Activated T-helper 17 cell treated with anti-CD3 and anti-CD28 coated beads, Interleukin-2, amount 50 U/mL, for 72 hours (primary cell): ENCODE measurements around the gene UGT2B15. TPM values are rescaled to one million over a fixed set of nuclear protein-coding genes. Genes with fewer than 3 reads are reported as not detected.
"Not testable (repeated sequence)": the region's sequence is repeated elsewhere in the genome, so short reads cannot be mapped to it uniquely, and the experiment has no call there.

ENCODE experiments used
- ATAC-seq: fragments of 150-1000 bp; cut with Tn5 transposase; replicated peaks from 2 replicates; pipeline ENCODE4 v1.10.0; 2021; ENCODE audit warnings: mild to moderate bottlenecking, moderate library complexity
- H3K27ac Mint-ChIP-seq: one replicate; pipeline ENCODE4 v1.8.0; 2022; ENCODE audit warnings: mixed read lengths
- H3K27me3 Mint-ChIP-seq: one replicate; pipeline ENCODE4 v1.8.0; 2022; ENCODE audit warnings: mixed read lengths
- H3K36me3 Mint-ChIP-seq: one replicate; pipeline ENCODE4 v1.8.0; 2022; ENCODE audit warnings: low read depth, mild to moderate bottlenecking, mixed read lengths
- H3K4me1 Mint-ChIP-seq: one replicate; pipeline ENCODE4 v1.8.0; 2022; ENCODE audit warnings: mixed read lengths
- H3K4me3 Mint-ChIP-seq: one replicate; pipeline ENCODE4 v1.8.0; 2022; ENCODE audit warnings: mild to moderate bottlenecking, mixed read lengths
- H3K9me3 Mint-ChIP-seq: one replicate; pipeline ENCODE4 v1.8.0; 2022; ENCODE audit warnings: mixed read lengths
- total RNA-seq, 2 donors: library from RNA; stranded (reverse); gene quantifications; one replicate each; pipeline ENCODE4 v1.2.3, GENCODE V29; 2022

UGT2B15 gene
- not detected for total RNA-seq

DNA sequence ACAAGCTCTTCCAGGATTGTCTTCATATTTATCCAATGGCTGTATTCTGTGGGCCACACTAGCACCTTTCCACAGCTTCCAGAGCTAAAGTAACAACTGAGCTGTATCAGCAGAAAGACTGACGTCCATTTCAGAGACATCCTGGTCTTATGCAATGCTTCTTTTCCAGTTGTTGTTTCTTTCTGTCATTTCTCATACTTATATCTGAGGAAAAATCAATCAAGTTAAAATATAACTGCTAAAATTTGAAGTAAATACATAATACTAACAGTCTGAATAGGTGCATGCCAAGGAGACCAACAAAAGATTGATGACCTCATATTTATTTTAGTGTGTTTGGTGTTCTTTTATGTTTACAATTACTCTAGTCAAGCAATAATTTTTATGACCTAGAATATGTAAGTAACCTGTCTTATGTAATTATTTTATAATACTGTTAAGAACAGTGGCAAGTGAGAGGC lies at the start of gene UGT2B15:
Gene UGT2B15 (minus strand): TSS at position 174 of the 461 bp plus-strand sequence. CDS start 34 bp downstream, at position 140.
- not testable (repeated sequence) for H3K4me1 Mint-ChIP-seq, H3K4me3 Mint-ChIP-seq, H3K36me3 Mint-ChIP-seq, H3K27me3 Mint-ChIP-seq, H3K27ac Mint-ChIP-seq, H3K9me3 Mint-ChIP-seq, ATAC-seq

DNA sequence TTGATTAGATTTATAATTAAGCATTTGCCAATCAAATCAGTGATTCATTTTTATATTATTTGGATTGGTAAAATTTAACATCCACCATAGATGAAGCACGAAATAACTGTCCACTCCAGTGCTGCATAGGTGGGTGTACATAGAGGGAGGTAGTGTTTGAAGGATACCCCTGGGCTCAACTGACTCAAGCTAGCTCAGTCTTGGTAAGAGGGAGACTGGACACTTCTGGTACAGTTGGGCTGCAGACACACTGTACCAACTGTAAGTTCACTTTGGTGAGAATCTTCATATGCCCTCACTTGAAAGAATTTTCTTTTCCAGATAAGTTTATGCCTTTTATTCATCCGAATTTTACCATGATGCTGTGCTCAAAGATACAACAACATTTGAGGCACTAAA lies 48.6 kb upstream of the UGT2B15 start:
- no peaks in the 10 kb centered on the region for H3K36me3 Mint-ChIP-seq
- no peak for ATAC-seq
- H3K27me3 Mint-ChIP-seq: peaks cover 6% of the 10 kb centered on the region
- no peak overlapping the region for H3K4me3 Mint-ChIP-seq
- no peaks in the 10 kb centered on the region for H3K9me3 Mint-ChIP-seq
- H3K27ac Mint-ChIP-seq: no peak overlapping the region
- no peaks in the 10 kb centered on the region for H3K4me1 Mint-ChIP-seq

DNA sequence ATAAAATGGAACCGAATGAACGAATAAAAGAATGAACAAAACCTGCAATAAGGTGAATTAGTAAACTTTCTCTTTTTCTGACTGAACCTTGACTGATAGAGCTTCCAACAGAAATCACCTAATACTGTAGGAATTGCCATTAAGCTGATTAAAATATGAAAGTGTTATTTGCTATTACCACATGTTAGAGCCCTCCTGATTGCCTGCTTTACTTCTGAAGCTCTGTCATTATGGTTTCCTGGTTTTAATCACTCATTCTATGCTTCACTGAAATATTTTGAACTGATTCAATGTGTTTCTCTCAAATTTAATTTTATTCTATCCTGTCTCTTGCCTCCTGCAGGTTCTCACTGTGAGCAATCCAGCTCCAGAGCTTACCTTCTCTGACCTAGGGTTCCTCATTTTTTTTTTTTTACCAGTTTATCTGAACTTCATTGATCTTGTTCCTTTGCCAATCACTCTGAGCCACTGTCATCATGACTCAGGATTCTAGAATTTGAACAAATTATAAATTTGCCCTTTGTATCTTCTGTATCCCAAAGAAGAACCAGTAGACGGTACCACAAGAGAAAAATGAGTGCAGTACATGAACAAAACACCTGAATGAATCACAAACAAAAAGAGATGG lies 48.1 kb upstream of the UGT2B15 start:
- H3K4me3 Mint-ChIP-seq: no peak overlapping the region
- ATAC-seq: no peak

DNA sequence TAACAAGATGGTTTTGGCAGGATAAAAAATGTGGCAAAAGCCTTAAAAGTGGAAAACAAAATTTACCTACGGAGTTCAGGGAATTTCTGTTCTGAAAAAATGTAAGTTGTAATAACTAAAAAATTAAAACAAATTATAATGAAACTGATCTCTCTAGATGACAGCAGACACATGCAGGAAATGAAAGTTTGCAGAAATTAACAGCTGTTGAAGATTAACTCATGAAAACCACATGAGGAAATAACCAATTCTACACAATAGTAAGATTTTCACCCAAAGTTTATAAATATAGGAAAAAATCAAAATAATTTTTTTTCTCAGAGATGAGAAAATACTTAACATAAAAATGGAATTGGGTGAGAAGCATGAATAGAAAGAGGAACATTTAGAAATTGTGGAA lies 47.5 kb upstream of the UGT2B15 start:
- no peaks in the 10 kb centered on the region for H3K36me3 Mint-ChIP-seq
- H3K27me3 Mint-ChIP-seq: peaks cover 6% of the 10 kb centered on the region
- no peak for ATAC-seq
- H3K27ac Mint-ChIP-seq: no peak overlapping the region
- no peak overlapping the region for H3K4me3 Mint-ChIP-seq
- no peaks in the 10 kb centered on the region for H3K9me3 Mint-ChIP-seq
- no peaks in the 10 kb centered on the region for H3K4me1 Mint-ChIP-seq

More for the DNA sequence above, 48.1 kb upstream of the UGT2B15 start:
- no peak overlapping the region for H3K27ac Mint-ChIP-seq
- H3K9me3 Mint-ChIP-seq: no peaks in the 10 kb centered on the region
- H3K4me1 Mint-ChIP-seq: no peaks in the 10 kb centered on the region
- no peaks in the 10 kb centered on the region for H3K36me3 Mint-ChIP-seq
- H3K27me3 Mint-ChIP-seq: peaks cover 6% of the 10 kb centered on the region

DNA sequence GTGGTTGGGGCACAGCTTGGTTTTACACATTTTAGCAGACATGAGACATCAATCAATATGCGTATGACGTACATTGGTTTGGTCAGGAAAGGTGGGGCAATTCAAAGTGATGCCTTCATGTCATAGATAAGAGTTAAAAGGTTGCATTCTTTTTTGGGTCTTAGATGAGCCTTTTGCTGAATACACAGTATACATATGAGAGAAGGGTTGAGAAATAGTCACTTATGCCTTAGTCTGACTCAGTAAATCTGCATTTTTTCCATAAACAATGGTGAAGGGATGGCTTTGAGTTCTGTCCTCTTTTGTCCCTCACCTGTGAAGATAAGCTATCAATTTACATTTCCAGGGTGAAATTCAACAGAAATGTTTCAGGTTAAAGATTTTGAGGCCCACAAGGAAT lies 43.9 kb upstream of the UGT2B15 start:
- H3K36me3 Mint-ChIP-seq: no peaks in the 10 kb centered on the region
- no peaks in the 10 kb centered on the region for H3K9me3 Mint-ChIP-seq
- H3K4me1 Mint-ChIP-seq: no peaks in the 10 kb centered on the region
- no peak overlapping the region for H3K27ac Mint-ChIP-seq
- ATAC-seq: no peak
- H3K4me3 Mint-ChIP-seq: no peak overlapping the region
- peaks cover 2% of the 10 kb centered on the region for H3K27me3 Mint-ChIP-seq

DNA sequence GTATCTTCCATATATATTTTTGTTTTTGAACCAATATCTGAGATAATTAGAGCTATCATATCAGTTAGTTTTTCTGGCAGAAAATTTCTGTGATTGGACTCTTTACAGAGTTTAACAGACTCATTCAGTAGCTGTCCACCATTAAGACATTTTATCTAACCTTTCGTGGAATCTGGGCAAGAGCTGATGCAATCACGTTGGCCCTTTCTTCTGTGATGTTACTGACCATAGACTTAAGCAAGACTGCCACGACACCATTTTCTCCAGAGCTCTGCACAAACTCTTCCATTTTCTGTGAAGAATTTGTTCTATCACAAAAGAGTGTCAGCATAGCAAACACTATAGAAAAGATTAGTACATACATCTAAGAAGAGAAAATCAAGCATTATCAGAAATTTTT lies 41.8 kb upstream of the UGT2B15 start:
- no peak overlapping the region for H3K4me3 Mint-ChIP-seq
- H3K36me3 Mint-ChIP-seq: no peaks in the 10 kb centered on the region
- H3K4me1 Mint-ChIP-seq: no peaks in the 10 kb centered on the region
- H3K27ac Mint-ChIP-seq: no peak overlapping the region
- H3K9me3 Mint-ChIP-seq: no peaks in the 10 kb centered on the region
- H3K27me3 Mint-ChIP-seq: no peaks in the 10 kb centered on the region
- no peak for ATAC-seq

DNA sequence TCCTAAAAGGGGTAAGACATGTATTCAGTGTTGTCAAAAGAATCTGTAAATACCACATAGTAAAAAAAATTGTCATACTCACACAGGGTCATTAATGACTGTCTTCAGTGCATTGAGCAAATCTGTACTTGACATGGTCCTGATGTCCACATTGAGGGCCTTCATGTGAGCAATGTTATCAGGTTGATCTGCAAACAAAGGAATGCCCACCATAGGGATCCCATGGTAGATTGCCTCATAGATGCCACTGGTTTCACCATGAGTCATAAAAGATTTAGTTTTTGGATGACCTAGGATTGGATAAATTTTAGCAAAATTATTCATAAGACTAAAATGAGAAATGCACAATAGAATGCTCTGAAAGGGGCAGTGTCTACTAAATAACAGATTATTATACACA lies 38.1 kb upstream of the UGT2B15 start:
- H3K4me3 Mint-ChIP-seq: no peak overlapping the region
- no peak for ATAC-seq
- no peak overlapping the region for H3K27ac Mint-ChIP-seq
- peaks cover 7% of the 10 kb centered on the region for H3K9me3 Mint-ChIP-seq
- H3K36me3 Mint-ChIP-seq: no peaks in the 10 kb centered on the region
- H3K4me1 Mint-ChIP-seq: no peaks in the 10 kb centered on the region
- peaks cover 3% of the 10 kb centered on the region for H3K27me3 Mint-ChIP-seq

DNA sequence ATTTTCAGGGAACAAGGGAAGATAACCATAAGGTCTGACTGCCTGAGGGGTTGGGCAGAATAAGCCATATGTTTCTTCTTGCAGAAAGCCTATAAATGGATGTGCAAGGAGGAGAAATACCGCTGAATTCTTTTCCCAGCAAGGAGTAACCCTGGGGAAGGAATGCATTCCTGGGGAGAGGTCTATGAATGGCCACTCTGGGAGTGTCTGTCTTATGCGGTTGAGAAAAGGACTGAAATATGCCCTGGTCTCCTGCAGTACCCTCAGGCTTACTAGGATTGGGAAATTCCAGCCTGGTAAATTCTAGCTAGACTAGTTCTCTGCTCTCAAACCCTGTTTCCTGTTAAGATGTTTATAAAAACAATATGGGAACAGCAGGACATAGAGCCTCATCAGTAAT lies 32.7 kb upstream of the UGT2B15 start:
- not testable (repeated sequence) for H3K27me3 Mint-ChIP-seq, H3K4me3 Mint-ChIP-seq, ATAC-seq, H3K36me3 Mint-ChIP-seq, H3K9me3 Mint-ChIP-seq, H3K27ac Mint-ChIP-seq, H3K4me1 Mint-ChIP-seq

DNA sequence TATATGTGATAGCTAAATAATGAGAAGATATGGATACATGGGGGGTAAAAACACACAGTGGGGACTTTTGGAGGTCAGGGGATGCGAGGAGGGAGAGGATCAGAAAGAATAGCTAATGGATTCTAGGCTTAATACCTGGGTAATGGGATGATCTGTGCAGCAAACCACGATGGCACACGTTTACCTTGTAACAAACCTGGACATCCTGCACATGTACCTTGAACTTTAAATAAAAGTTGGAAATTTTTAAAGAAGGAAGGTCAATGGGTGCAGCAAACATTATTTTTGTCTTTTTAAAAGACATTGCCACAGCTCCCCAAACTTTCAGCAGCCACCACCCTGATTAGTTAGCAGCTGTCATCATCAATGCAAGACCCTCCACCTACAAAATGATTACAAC lies 29.7 kb upstream of the UGT2B15 start:
- no peak for ATAC-seq
- H3K4me1 Mint-ChIP-seq: no peaks in the 10 kb centered on the region
- no peak overlapping the region for H3K4me3 Mint-ChIP-seq
- peaks cover 3% of the 10 kb centered on the region for H3K9me3 Mint-ChIP-seq
- H3K36me3 Mint-ChIP-seq: no peaks in the 10 kb centered on the region
- no peaks in the 10 kb centered on the region for H3K27me3 Mint-ChIP-seq
- no peak overlapping the region for H3K27ac Mint-ChIP-seq

DNA sequence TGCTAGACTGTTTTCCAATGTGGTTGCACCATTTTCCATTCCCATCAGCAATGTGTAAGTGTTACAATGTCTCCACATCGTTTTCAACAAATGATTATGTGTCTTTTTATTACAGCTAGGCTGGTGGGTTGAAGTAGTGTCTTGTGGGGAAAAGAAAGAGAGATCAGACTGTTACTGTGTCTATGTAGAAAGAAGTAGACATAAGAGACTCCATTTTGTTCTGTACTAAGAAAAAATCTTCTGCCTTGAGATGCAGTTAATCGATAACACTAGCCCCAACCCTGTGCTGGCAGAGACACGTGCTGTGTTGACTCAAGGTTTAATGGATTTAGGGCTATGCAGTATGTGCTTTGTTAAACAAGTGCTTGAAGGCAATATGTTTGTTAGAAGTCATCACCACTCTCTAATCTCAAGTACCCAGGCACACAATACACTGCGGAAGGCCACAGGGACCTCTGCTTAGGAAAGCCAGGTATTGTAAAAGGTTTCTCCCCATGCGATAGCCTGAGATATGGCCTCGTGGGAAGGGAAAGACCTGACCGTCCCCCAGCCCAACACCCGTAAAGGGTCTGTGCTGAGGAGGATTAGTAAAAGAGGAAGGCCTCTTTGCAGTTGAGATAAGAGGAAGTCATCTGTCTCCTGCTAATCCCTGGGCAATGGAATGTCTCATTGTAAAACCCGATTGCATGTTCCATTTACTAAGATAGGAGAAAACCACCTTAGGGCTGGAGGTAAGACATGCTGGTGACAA lies 23.0 kb upstream of the UGT2B15 start:
- Mint-ChIP-seq H3K27me3 (peaks cover 4% of the 10 kb centered on the region), H3K36me3 (no peaks in the 10 kb centered on the region), H3K27ac (no peak overlapping the region), H3K4me1 (no peaks in the 10 kb centered on the region), H3K9me3 (peaks cover 5% of the 10 kb centered on the region), H3K4me3 (no peak overlapping the region)
- no peak for ATAC-seq

DNA sequence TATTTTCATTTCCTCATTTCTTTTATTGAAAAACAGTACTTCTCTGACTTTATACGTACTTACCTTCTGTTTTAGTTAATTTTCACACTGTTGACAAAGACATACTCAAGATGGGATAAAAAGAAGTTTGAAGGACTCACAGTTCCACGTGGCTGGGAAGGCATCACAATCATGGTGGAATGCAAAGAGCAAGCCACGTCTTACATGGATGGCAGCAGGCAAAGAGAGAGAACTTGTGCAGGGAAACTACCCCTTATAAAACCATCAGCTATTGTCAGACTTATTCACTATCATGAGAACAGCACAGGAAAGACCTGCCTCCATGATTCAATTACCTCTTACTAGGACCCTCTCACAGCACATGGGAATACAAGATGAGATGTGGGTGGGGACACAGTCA lies 20.7 kb upstream of the UGT2B15 start:
- Mint-ChIP-seq H3K27ac (no peak overlapping the region), H3K4me1 (no peaks in the 10 kb centered on the region), H3K4me3 (no peak overlapping the region), H3K36me3 (no peaks in the 10 kb centered on the region), H3K27me3 (peaks cover 7% of the 10 kb centered on the region), H3K9me3 (peaks cover 5% of the 10 kb centered on the region)
- ATAC-seq: no peak

DNA sequence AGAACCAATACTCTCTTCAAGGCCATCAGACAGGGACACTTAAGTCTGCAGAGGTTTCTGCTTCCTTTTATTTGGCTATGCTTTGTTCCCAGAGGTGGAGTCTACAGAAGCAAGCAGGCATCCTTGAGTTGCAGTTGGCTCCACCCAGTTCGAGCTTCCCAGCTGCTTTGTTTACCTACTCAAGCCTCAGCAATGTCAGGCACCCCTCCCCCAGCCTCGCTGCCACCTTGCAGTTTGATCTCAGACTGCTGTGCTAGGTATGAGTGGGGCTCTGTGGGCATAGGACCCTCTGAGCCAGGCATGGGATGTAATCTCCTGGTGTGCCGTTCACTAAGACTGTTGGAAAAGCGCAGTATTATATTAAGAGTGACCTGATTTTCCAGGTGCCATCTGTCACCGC lies 12.6 kb upstream of the UGT2B15 start:
- Mint-ChIP-seq H3K36me3 (no peaks in the 10 kb centered on the region), H3K27me3 (peaks cover 8% of the 10 kb centered on the region), H3K4me1 (no peaks in the 10 kb centered on the region), H3K4me3 (no peak overlapping the region), H3K27ac (no peak overlapping the region), H3K9me3 (peaks cover 14% of the 10 kb centered on the region)
- ATAC-seq: no peak

DNA sequence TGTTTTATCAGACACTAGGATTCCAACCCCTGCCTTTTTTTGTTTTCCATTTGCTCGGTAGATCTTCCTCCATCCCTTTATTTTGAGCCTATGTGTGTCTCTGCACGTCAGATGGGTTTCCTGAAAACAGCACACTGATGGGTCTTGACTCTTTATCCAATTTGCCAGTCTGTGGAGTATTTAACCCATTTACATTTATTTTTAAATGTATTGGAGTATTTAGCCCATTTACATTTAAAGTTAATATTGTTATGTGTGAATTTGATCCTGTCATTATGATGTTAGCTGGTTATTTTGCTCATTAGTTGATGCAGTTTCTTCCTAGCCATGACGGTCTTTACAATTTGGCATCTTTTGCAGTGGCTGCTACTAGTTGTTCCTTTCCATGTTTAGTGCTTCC lies 10.8 kb upstream of the UGT2B15 start:
- not testable (repeated sequence) for H3K27ac Mint-ChIP-seq, ATAC-seq, H3K27me3 Mint-ChIP-seq, H3K4me1 Mint-ChIP-seq, H3K4me3 Mint-ChIP-seq, H3K36me3 Mint-ChIP-seq
- peaks cover 14% of the 10 kb centered on the region for H3K9me3 Mint-ChIP-seq

DNA sequence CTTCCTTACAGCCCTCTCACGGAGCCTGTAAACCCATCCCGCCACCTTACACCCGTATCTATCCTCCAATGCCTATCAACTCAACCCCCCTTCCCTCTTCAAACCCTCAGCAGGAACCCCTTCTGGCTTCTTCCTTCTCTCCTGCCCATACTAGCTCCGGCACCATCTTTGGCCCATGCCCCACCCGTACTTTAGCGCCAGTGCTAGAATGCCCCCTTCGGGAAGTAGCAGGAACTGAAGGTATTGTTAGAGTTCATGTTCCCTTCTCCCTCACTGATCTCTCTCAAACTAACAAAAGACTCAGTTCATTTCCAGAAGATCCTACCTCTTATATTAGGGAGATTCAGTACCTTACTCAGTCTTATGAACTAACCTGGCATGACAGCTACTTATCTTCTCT lies 2.7 kb upstream of the UGT2B15 start:
- no peak overlapping the region for H3K4me3 Mint-ChIP-seq
- no peaks in the 10 kb centered on the region for H3K9me3 Mint-ChIP-seq
- ATAC-seq: no peak
- no peak overlapping the region for H3K27ac Mint-ChIP-seq
- H3K36me3 Mint-ChIP-seq: no peaks in the 10 kb centered on the region
- no peaks in the 10 kb centered on the region for H3K27me3 Mint-ChIP-seq
- H3K4me1 Mint-ChIP-seq: no peaks in the 10 kb centered on the region

DNA sequence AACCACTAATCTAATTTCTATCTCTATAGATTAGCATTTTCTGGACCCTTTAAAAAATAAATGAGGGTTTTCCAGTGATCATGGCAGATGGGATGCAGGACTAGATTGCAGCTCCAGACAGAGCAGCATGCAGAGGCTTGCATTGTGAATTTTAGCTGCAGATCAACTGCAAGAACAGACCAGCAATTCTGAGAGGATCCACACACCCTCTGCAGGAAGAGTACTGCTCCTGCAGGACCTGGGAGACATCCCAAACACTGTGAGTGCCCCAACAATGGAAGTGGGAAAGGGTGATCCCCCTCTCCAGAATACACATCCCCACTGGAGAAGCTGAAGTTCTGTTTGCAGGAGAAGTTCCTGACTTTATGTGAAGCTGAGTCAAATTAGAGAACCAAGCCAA lies 765 bp upstream of the UGT2B15 start:
- H3K9me3 Mint-ChIP-seq, ATAC-seq, H3K27me3 Mint-ChIP-seq, H3K27ac Mint-ChIP-seq, H3K4me3 Mint-ChIP-seq, H3K36me3 Mint-ChIP-seq, H3K4me1 Mint-ChIP-seq: not testable (repeated sequence)
